ENCODE measurements around the gene DISC1. TPM values are rescaled to one million over a fixed set of nuclear protein-coding genes. Genes with fewer than 3 reads are reported as not detected.
"Not testable (repeated sequence)": the region's sequence is repeated elsewhere in the genome, so short reads cannot be mapped to it uniquely, and the experiment has no call there.

The DISC1 gene
- total RNA-seq, 2 experiments from 2014 or later: 1.1 to 1.6 TPM

GRCh38 chr1:231757101-231757404, 130.5 kb downstream of the DISC1 start:
- POLR2A ChIA-PET: no interaction called here

GRCh38 chr1:231757759-231758158, 131.2 kb downstream of the DISC1 start:
- POLR2A ChIA-PET: no interaction called here
- CTCF ChIA-PET: no interaction called here

More at GRCh38 chr1:231757101-231757404, 130.5 kb downstream of the DISC1 start:
- CTCF ChIA-PET: interaction anchor here (0.8 to 1.9 kb wide), 6 partner anchors 12 to 110 kb away, joined by 3 to 8 read pairs (median 3); no protein-coding TSS in a partner anchor

GRCh38 chr1:231761252-231761651, 134.7 kb downstream of the DISC1 start:
- ChIA-PET CTCF (no interaction called here), POLR2A (no interaction called here)

- POLR2A ChIA-PET: no interaction called here
- CTCF ChIA-PET: no interaction called here
Observed at GRCh38 chr1:231761747-231762541, 135.4 kb downstream of the DISC1 start.

- POLR2A ChIA-PET: no interaction called here
- CTCF ChIA-PET: no interaction called here
Observed at GRCh38 chr1:231763456-231763855, 136.9 kb downstream of the DISC1 start.

- CTCF ChIA-PET: interaction anchor here (0.7 kb wide), 1 partner anchor 12 kb away, joined by 3 read pairs; no protein-coding TSS in a partner anchor
- POLR2A ChIA-PET: not testable (repeated sequence)
Observed at GRCh38 chr1:231765825-231766224, 139.2 kb downstream of the DISC1 start.

GRCh38 chr1:231767471-231767870, 140.9 kb downstream of the DISC1 start:
- POLR2A ChIA-PET: no interaction called here
- CTCF ChIA-PET: no interaction called here

- POLR2A ChIA-PET: no interaction called here
- CTCF ChIA-PET: interaction anchor here (0.8 kb wide), 1 partner anchor 12 kb away, joined by 3 read pairs; no protein-coding TSS in a partner anchor
Observed at GRCh38 chr1:231768416-231768815, 141.8 kb downstream of the DISC1 start.

GRCh38 chr1:231770506-231771175, 144.1 kb downstream of the DISC1 start:
- ChIA-PET POLR2A (no interaction called here), CTCF (no interaction called here)

GRCh38 chr1:231774719-231775335, 148.2 kb downstream of the DISC1 start:
- ChIA-PET CTCF (no interaction called here), POLR2A (interaction anchor here (0.7 kb wide), 1 partner anchor 23 kb away, joined by 4 read pairs; no protein-coding TSS in a partner anchor)

- ChIA-PET POLR2A (no interaction called here), CTCF (no interaction called here)
Observed at GRCh38 chr1:231776010-231776756, 149.6 kb downstream of the DISC1 start.

- POLR2A ChIA-PET: no interaction called here
- CTCF ChIA-PET: no interaction called here
Observed at GRCh38 chr1:231776757-231777062, 150.1 kb downstream of the DISC1 start.

- ChIA-PET POLR2A (no interaction called here), CTCF (interaction anchor here (0.6 kb wide), 1 partner anchor 13 kb away, joined by 3 read pairs; no protein-coding TSS in a partner anchor)
Observed at GRCh38 chr1:231778009-231778719, 151.6 kb downstream of the DISC1 start.

GRCh38 chr1:231779081-231779480, 152.5 kb downstream of the DISC1 start:
- ChIA-PET CTCF (no interaction called here), POLR2A (no interaction called here)

GRCh38 chr1:231781892-231782291, 155.3 kb downstream of the DISC1 start:
- CTCF ChIA-PET: no interaction called here
- POLR2A ChIA-PET: no interaction called here

GRCh38 chr1:231785073-231785472, 158.5 kb downstream of the DISC1 start:
- CTCF ChIA-PET, POLR2A ChIA-PET: not testable (repeated sequence)

GRCh38 chr1:231786126-231786525, 159.5 kb downstream of the DISC1 start:
- ChIA-PET CTCF (no interaction called here), POLR2A (no interaction called here)

- CTCF ChIA-PET: no interaction called here
- POLR2A ChIA-PET: no interaction called here
Observed at GRCh38 chr1:231792634-231793033, 166.0 kb downstream of the DISC1 start.

- POLR2A ChIA-PET: no interaction called here
- CTCF ChIA-PET: interaction anchor here (0.7 kb wide), 1 partner anchor 1133 kb away, joined by 3 read pairs; no protein-coding TSS in a partner anchor
Observed at GRCh38 chr1:231793893-231794292, 167.3 kb downstream of the DISC1 start.

- ChIA-PET POLR2A (no interaction called here), CTCF (no interaction called here)
Observed at GRCh38 chr1:231796141-231796540, 169.6 kb downstream of the DISC1 start.

Measured in activated CD8-positive, alpha-beta memory T cell treated with anti-CD3 and anti-CD28 coated beads for 36 hours (primary cell).